ENCODE measurements around the gene RANBP1. TPM values are rescaled to one million over a fixed set of nuclear protein-coding genes. Genes with fewer than 3 reads are reported as not detected.

The RANBP1 gene
- total and polyA plus RNA-seq, 9 of the 15 experiments (the other 6 are each of a cell fraction or from before 2014, with no cell fraction given) = 162 to 2,891 (median 1,289) TPM

GRCh38 chr22:20080776-20081654, 34.9 kb upstream of the RANBP1 start (continued):
- TF ChIP-seq, protein P1, sequence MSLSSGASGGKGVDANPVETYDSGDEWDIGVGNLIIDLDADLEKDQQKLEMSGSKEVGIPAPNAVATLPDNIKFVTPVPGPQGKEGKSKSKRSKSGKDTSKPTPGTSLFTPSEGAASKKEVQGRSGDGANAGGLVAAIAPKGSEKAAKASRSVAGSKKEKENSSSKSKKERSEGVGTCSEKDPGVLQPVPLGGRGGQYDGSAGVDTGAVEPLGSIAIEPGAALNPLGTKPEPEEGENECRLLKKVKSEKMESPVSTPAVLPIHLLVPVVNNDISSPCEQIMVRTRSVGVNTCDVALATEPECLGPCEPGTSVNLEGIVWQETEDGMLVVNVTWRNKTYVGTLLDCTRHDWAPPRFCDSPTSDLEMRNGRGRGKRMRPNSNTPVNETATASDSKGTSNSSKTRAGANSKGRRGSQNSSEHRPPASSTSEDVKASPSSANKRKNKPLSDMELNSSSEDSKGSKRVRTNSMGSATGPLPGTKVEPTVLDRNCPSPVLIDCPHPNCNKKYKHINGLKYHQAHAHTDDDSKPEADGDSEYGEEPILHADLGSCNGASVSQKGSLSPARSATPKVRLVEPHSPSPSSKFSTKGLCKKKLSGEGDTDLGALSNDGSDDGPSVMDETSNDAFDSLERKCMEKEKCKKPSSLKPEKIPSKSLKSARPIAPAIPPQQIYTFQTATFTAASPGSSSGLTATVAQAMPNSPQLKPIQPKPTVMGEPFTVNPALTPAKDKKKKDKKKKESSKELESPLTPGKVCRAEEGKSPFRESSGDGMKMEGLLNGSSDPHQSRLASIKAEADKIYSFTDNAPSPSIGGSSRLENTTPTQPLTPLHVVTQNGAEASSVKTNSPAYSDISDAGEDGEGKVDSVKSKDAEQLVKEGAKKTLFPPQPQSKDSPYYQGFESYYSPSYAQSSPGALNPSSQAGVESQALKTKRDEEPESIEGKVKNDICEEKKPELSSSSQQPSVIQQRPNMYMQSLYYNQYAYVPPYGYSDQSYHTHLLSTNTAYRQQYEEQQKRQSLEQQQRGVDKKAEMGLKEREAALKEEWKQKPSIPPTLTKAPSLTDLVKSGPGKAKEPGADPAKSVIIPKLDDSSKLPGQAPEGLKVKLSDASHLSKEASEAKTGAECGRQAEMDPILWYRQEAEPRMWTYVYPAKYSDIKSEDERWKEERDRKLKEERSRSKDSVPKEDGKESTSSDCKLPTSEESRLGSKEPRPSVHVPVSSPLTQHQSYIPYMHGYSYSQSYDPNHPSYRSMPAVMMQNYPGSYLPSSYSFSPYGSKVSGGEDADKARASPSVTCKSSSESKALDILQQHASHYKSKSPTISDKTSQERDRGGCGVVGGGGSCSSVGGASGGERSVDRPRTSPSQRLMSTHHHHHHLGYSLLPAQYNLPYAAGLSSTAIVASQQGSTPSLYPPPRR (CRISPR knock-in tag; IDR thresholded peaks at IDR 0.05; ENCODE audit: borderline replicate concordance) = no peak
- no peak for TF ChIP-seq ARID1B (IDR thresholded peaks at IDR 0.05)
- TF ChIP-seq ZNF184 (CRISPR knock-in tag; IDR thresholded peaks at IDR 0.05) = no peak
- TF ChIP-seq CBX8 (IDR thresholded peaks at IDR 0.05; ENCODE audit: borderline replicate concordance, extremely low read depth, low read depth, low read length, poor library complexity, severe bottlenecking) = no peak
- no peak for TF ChIP-seq ETS2 (tag; IDR thresholded peaks at IDR 0.05; ENCODE audit: borderline replicate concordance, poor library complexity, severe bottlenecking)
- no peak for TF ChIP-seq SMARCC2 (IDR thresholded peaks at IDR 0.05; ENCODE audit: low read depth)
- no peak for TF ChIP-seq TGIF2 (CRISPR knock-in tag; IDR thresholded peaks at IDR 0.05)
- TF ChIP-seq MEIS2 (IDR thresholded peaks at IDR 0.05; ENCODE audit: partially characterized antibody) = no peak
- TF ChIP-seq, protein P2, sequence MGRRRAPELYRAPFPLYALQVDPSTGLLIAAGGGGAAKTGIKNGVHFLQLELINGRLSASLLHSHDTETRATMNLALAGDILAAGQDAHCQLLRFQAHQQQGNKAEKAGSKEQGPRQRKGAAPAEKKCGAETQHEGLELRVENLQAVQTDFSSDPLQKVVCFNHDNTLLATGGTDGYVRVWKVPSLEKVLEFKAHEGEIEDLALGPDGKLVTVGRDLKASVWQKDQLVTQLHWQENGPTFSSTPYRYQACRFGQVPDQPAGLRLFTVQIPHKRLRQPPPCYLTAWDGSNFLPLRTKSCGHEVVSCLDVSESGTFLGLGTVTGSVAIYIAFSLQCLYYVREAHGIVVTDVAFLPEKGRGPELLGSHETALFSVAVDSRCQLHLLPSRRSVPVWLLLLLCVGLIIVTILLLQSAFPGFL (CRISPR knock-in tag; IDR thresholded peaks at IDR 0.05) = no peak
- TF ChIP-seq REST (IDR thresholded peaks at IDR 0.05; ENCODE audit: borderline replicate concordance) = no peak
- 0 out of 2 replicates have a peak, but pooled peaks have one; percentile 37 for TF ChIP-seq REST (CRISPR knock-in tag; IDR thresholded peaks at IDR 0.05; ENCODE audit: low read depth)
- TF ChIP-seq ZKSCAN1 (IDR thresholded peaks at IDR 0.05; ENCODE audit: low read depth, low read length) = peak; percentile 65

Data from K562 (cell line).